Measurements from ENCODE around the gene STC2. TPM values are rescaled to one million over a fixed set of nuclear protein-coding genes. Genes with fewer than 3 reads are reported as not detected.
A peak's percentile ranks its signal among the peaks of the same experiment; 100 is the strongest.

Gene STC2
- total and polyA plus RNA-seq, 8 donors: 6.1 to 117 (median 12.4) TPM

GRCh38 chr5:173310861-173311785 is 17.1 kb downstream of the STC2 start:
- no peaks in the 10 kb centered on the region for H3K9me3 ChIP-seq
- ATAC-seq: peak in 3 of 4 donors; percentile 32 to 41 (median 39)
- no peak for DNase-seq
- no peak overlapping the region for H3K27ac ChIP-seq
- WGBS, 2 donors: 64% methylated on average over 15 of the region's 15 CpGs
- H3K4me1 ChIP-seq: peaks cover 3 to 8% (median 5%) of the 10 kb centered on the region in 3 donors
- no peaks in the 10 kb centered on the region for H3K27me3 ChIP-seq
- H3K36me3 ChIP-seq: no peaks in the 10 kb centered on the region
- intact Hi-C loops (cut with DNase I): no loop called here
- no peak overlapping the region for H3K4me3 ChIP-seq
- no peak for FAIRE-seq
- TF ChIP-seq CTCF (IDR thresholded peaks at IDR 0.05): no peak

- Histone ChIP-seq H3K4me1 (peaks cover 0 to under 1% (median 0%) of the 10 kb centered on the region in 3 donors), H3K27ac (no peak overlapping the region), H3K27me3 (no peaks in the 10 kb centered on the region), H3K9me3 (no peaks in the 10 kb centered on the region), H3K4me3 (no peak overlapping the region), H3K36me3 (no peaks in the 10 kb centered on the region)
- TF ChIP-seq CTCF (IDR thresholded peaks at IDR 0.05): no peak
- intact Hi-C loops (cut with DNase I): no loop called here
- ATAC-seq (peak in 1 of 4 donors; percentile 11), FAIRE-seq (no peak), DNase-seq (no peak)
- WGBS, 2 donors: 85 to 86% methylated on average over 8 of the region's 8 CpGs
These were observed 17.9 kb downstream of the STC2 start for GRCh38 chr5:173310218-173310769.

- WGBS, 2 donors: 72 to 73% methylated on average over 4 of the region's 4 CpGs
- H3K36me3 ChIP-seq: no peaks in the 10 kb centered on the region
- intact Hi-C loops (cut with DNase I): no loop called here
These were observed 18.5 kb downstream of the STC2 start for GRCh38 chr5:173309731-173310130.

GRCh38 chr5:173308226-173308625 is 20.0 kb downstream of the STC2 start:
- FAIRE-seq (no peak), ATAC-seq (no peak)
- no peak for TF ChIP-seq CTCF (IDR thresholded peaks at IDR 0.05)

More at GRCh38 chr5:173309731-173310130, 18.5 kb downstream of the STC2 start:
- H3K4me3 ChIP-seq: no peak overlapping the region
- no peaks in the 10 kb centered on the region for H3K4me1 ChIP-seq
- ATAC-seq (no peak), DNase-seq (no peak), FAIRE-seq (no peak)
- H3K27me3 ChIP-seq: no peaks in the 10 kb centered on the region
- H3K9me3 ChIP-seq: no peaks in the 10 kb centered on the region
- no peak overlapping the region for H3K27ac ChIP-seq
- TF ChIP-seq CTCF (IDR thresholded peaks at IDR 0.05): no peak

GRCh38 chr5:173307695-173308094 is 20.5 kb downstream of the STC2 start:
- FAIRE-seq: no peak
- no peaks in the 10 kb centered on the region for H3K9me3 ChIP-seq
- H3K27me3 ChIP-seq: no peaks in the 10 kb centered on the region
- H3K4me3 ChIP-seq: no peak overlapping the region
- no peaks in the 10 kb centered on the region for H3K36me3 ChIP-seq
- 95 to 97% methylated on average over 3 of the region's 3 CpGs for WGBS, 2 donors
- intact Hi-C loops (cut with DNase I): no loop called here
- peaks cover 0 to 3% (median 0%) of the 10 kb centered on the region in 3 donors for H3K4me1 ChIP-seq
- ATAC-seq: no peak
- no peak for TF ChIP-seq CTCF (IDR thresholded peaks at IDR 0.05)
- no peak overlapping the region for H3K27ac ChIP-seq
- no peak for DNase-seq

More at GRCh38 chr5:173308226-173308625, 20.0 kb downstream of the STC2 start:
- no peaks in the 10 kb centered on the region for H3K27me3 ChIP-seq
- no peak overlapping the region for H3K4me3 ChIP-seq
- no peak overlapping the region for H3K27ac ChIP-seq
- no peaks in the 10 kb centered on the region for H3K36me3 ChIP-seq
- intact Hi-C loops (cut with DNase I): no loop called here
- H3K9me3 ChIP-seq: no peaks in the 10 kb centered on the region
- DNase-seq: no peak
- no peaks in the 10 kb centered on the region for H3K4me1 ChIP-seq

Measured in pancreas (tissue), 10 donors.